ENCODE results near the gene WRNIP1.

- TF ChIP-seq ZBTB7A (IDR thresholded peaks at IDR 0.05; ENCODE audit: low read depth) (no peak), CREB1 (IDR thresholded peaks at IDR 0.05; ENCODE audit: low read depth) (no peak), MAX (IDR thresholded peaks at IDR 0.05) (no peak), FOXM1 (IDR thresholded peaks at IDR 0.05; ENCODE audit: borderline replicate concordance, low read depth) (no peak), NFIC (IDR thresholded peaks at IDR 0.05) (no peak), CEBPB (IDR thresholded peaks at IDR 0.05) (no peak), TEAD4 (IDR thresholded peaks at IDR 0.05) (no peak), EP300 (IDR thresholded peaks at IDR 0.05; ENCODE audit: borderline replicate concordance) (no peak), YY1 (IDR thresholded peaks at IDR 0.05; ENCODE audit: low read depth) (no peak), TAF1 (IDR thresholded peaks at IDR 0.05; ENCODE audit: low read depth) (no peak), RAD21 (IDR thresholded peaks at IDR 0.05; ENCODE audit: low read depth) (no peak), EGR1 (IDR thresholded peaks at IDR 0.05) (no peak)
- TF ChIP-seq, protein P1, sequence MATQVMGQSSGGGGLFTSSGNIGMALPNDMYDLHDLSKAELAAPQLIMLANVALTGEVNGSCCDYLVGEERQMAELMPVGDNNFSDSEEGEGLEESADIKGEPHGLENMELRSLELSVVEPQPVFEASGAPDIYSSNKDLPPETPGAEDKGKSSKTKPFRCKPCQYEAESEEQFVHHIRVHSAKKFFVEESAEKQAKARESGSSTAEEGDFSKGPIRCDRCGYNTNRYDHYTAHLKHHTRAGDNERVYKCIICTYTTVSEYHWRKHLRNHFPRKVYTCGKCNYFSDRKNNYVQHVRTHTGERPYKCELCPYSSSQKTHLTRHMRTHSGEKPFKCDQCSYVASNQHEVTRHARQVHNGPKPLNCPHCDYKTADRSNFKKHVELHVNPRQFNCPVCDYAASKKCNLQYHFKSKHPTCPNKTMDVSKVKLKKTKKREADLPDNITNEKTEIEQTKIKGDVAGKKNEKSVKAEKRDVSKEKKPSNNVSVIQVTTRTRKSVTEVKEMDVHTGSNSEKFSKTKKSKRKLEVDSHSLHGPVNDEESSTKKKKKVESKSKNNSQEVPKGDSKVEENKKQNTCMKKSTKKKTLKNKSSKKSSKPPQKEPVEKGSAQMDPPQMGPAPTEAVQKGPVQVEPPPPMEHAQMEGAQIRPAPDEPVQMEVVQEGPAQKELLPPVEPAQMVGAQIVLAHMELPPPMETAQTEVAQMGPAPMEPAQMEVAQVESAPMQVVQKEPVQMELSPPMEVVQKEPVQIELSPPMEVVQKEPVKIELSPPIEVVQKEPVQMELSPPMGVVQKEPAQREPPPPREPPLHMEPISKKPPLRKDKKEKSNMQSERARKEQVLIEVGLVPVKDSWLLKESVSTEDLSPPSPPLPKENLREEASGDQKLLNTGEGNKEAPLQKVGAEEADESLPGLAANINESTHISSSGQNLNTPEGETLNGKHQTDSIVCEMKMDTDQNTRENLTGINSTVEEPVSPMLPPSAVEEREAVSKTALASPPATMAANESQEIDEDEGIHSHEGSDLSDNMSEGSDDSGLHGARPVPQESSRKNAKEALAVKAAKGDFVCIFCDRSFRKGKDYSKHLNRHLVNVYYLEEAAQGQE (IDR thresholded peaks at IDR 0.05; ENCODE audit: low read depth) = no peak
- TF ChIP-seq, protein P2, sequence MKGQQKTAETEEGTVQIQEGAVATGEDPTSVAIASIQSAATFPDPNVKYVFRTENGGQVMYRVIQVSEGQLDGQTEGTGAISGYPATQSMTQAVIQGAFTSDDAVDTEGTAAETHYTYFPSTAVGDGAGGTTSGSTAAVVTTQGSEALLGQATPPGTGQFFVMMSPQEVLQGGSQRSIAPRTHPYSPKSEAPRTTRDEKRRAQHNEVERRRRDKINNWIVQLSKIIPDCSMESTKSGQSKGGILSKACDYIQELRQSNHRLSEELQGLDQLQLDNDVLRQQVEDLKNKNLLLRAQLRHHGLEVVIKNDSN (IDR thresholded peaks at IDR 0.05) = no peak
These were observed 19.7 kb downstream of the WRNIP1 start for GRCh38 chr6:2784930-2785329.

All from Ishikawa (cell line).